ENCODE measurements around the gene HTR3B.

GRCh38 chr11:113989381-113989780 is 84.8 kb downstream of the HTR3B start:
- TF ChIP-seq CTCF (IDR thresholded peaks at IDR 0.05; ENCODE audit: low read depth, low read length, poor library complexity, severe bottlenecking) (no peak), EZH2phosphoT487 (IDR thresholded peaks at IDR 0.05; ENCODE audit: borderline replicate concordance, low read length) (no peak)

All from DOHH2 (cell line).